GM19438 (cell line): ENCODE results near the gene ADGRF3.
"Not testable (repeated sequence)": the region's sequence is repeated elsewhere in the genome, so short reads cannot be mapped to it uniquely, and the experiment has no call there.

Source experiments
- ATAC-seq: cut with Tn5 transposase; IDR thresholded peaks from one replicate; pipeline ENCODE4 v1.9.1; 2021; ENCODE audit warnings: low read depth; ENCODE audit not compliant: unreplicated experiment

Gene ADGRF3

GRCh38 chr2:26324479-26324878, 22.1 kb downstream of the ADGRF3 start:
- ATAC-seq = not testable (repeated sequence)

- no peak for ATAC-seq
Observed at GRCh38 chr2:26318950-26319349, 27.6 kb downstream of the ADGRF3 start.

GRCh38 chr2:26317377-26318105, 29.0 kb downstream of the ADGRF3 start:
- no peak for ATAC-seq

DNA sequence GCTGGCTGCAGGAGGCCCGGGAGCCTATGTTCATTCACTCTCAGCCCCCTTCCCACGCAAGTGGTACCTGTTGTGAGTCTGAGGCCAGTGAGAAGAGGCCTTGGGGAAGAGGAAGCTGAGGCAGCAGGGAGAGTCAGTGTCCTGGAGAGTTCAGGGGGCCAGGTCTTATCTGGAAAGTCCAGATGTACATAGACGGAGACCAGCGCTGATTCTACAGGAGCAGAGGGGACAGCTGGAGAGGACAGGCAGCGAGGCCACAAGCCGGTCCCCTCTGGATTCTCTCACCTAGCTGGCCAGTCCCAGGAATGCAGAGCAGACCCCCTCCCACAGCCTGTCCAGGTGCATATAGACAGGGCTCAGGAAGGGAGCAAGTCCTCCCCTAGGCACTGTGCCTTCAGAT, 29.7 kb downstream of the ADGRF3 start:
- ATAC-seq = no peak

- ATAC-seq = no peak
Observed at GRCh38 chr2:26316041-26316440, 30.5 kb downstream of the ADGRF3 start.

GRCh38 chr2:26314243-26314642, 32.3 kb downstream of the ADGRF3 start:
- no peak for ATAC-seq

- ATAC-seq = no peak
Observed at GRCh38 chr2:26313446-26313845, 33.1 kb downstream of the ADGRF3 start.

GRCh38 chr2:26312471-26312870, 34.1 kb downstream of the ADGRF3 start:
- ATAC-seq = no peak

GRCh38 chr2:26309921-26310320, 36.7 kb downstream of the ADGRF3 start:
- ATAC-seq = no peak

GRCh38 chr2:26305540-26305939, 41.0 kb downstream of the ADGRF3 start:
- ATAC-seq = no peak

- ATAC-seq = not testable (repeated sequence)
Observed at GRCh38 chr2:26305094-26305493, 41.5 kb downstream of the ADGRF3 start.

GRCh38 chr2:26302846-26303245, 43.7 kb downstream of the ADGRF3 start:
- no peak for ATAC-seq

DNA sequence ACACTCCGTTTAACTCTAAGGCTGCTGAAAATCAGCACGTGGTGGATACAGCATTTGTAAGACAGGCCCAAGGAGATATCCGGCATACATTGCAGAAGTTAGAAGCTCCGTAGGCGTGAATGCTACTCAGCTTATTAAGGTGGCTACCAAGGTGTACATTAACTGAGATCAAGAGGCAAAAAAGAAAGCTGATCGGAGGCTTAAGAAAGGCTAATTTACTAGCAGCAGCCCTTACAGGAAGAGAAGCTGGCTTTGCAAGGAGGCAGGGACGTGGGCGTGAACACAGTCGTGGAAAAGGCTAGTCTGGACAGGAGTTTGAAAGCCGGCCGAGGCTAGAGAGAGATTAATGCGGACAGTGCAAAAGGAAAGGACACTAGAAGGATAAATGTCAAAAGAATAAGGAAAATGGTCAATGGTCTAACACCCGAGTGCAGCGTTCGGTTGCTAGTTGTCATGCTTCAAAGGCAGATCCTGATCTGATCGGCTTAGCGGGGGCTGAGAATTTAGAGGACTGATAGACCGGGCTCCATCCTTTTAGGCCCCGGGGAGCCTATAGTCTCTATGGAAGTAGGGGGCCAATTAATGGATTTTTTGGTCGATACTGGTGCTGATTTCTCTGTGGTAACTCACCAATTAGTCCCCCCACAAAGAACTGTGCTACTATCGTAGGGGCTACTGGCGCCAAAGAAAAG, 46.2 kb downstream of the ADGRF3 start:
- ATAC-seq = no peak

GRCh38 chr2:26299471-26300101, 47.0 kb downstream of the ADGRF3 start:
- ATAC-seq = no peak

- ATAC-seq = no peak
Observed at GRCh38 chr2:26298638-26299393, 47.8 kb downstream of the ADGRF3 start.

GRCh38 chr2:26298286-26298637, 48.3 kb downstream of the ADGRF3 start:
- ATAC-seq = no peak

GRCh38 chr2:26297061-26297460, 49.5 kb downstream of the ADGRF3 start:
- ATAC-seq = no peak

DNA sequence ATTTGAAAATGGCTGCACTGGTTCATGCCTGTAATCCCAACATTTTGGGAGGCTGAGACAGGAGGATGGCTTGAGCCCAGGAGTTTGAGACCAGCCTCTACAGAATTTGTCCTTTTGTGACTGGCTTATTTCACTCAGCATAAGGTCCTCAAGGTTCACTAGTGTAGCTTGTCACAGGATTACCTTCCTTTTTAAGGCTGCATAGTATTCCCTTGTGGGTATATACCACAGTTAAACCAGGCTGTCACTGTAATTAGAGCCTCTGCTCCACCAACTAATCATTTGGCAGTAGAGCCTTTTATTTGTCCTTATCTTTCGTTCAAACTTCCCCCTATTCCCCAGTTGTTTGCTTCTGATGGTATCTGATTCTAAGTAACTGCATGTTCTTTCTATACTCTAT, 51.1 kb downstream of the ADGRF3 start:
- no peak for ATAC-seq

DNA sequence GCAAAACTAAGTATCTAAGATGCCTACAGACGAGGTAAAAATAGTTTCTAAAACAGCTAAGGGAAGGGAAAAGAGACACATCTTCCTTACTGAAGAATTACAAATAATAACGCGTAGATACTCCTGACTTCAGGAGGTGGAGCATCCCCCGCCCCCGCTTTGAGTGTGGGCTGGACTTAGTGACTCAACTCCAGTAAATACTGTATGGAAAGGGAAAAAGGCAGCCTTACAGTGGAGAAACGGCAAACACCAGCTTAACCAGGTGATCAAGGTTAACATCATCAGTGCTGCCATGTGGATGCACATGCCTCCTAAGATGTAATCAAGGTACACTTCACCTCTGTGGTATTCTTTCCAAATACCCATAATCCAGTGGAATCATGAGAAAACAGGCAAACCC, 53.9 kb downstream of the ADGRF3 start:
- ATAC-seq = no peak

GRCh38 chr2:26290001-26290400, 56.6 kb downstream of the ADGRF3 start:
- ATAC-seq = no peak

GRCh38 chr2:26285931-26286330, 60.7 kb downstream of the ADGRF3 start:
- ATAC-seq = no peak
